ENCODE data around the gene TRAP1. TPM values are rescaled to one million over a fixed set of nuclear protein-coding genes. Genes with fewer than 3 reads are reported as not detected.

The TRAP1 gene
- total RNA-seq, 1 experiment from 2014 or later: 137 TPM

- intact Hi-C loops (cut with micrococcal nuclease; ENCODE audit: unreplicated experiment): no loop called here
- H3K9me3 ChIP-seq (ENCODE audit: control insufficient read depth, insufficient read depth, low read depth, low read length): no peaks in the 10 kb centered on the region
- H3K4me1 ChIP-seq (ENCODE audit: control insufficient read depth, insufficient read depth, low read length): peaks cover 8% of the 10 kb centered on the region; the same call in 1 of the 2 replicates
- no peaks in the 10 kb centered on the region for H3K36me3 ChIP-seq (ENCODE audit: control insufficient read depth, insufficient read depth, low read length)
- TF ChIP-seq SIN3A (IDR thresholded peaks at IDR 0.05; ENCODE audit: borderline replicate concordance, insufficient read depth, low read depth, low read length) (no peak), POLR2AphosphoS5 (IDR thresholded peaks at IDR 0.05; ENCODE audit: low read depth, low read length) (no peak), REST (IDR thresholded peaks at IDR 0.05; ENCODE audit: insufficient read depth in 1 of 2, low read depth in 2 of 2, low read length in 1 of 2) (no peak), TCF7L2 (IDR thresholded peaks at IDR 0.05; ENCODE audit: low read depth, low read length) (no peak), CTCF (IDR thresholded peaks at IDR 0.05) (no peak)
- no peak for ATAC-seq
- BruUV-seq (replicated peaks): no TSS peak
- POLR2A ChIA-PET: no interaction called here
- CTCF ChIA-PET: no interaction called here
- DNase-seq (ENCODE audit: low read depth, low spot score): no peak
- H3K4me3 ChIP-seq (ENCODE audit: low read depth in 2 of 2, low read length in 2 of 2): no peak overlapping the region
- in situ Hi-C loops (cut with HindIII; ENCODE audit: low pct_unique_long_range_greater_than_20kb, low sequenced_read_pairs): no loop called here
- no peaks in the 10 kb centered on the region for H3K27me3 ChIP-seq (ENCODE audit: control insufficient read depth, insufficient read depth, low read length)
- no peak overlapping the region for H3K27ac ChIP-seq (ENCODE audit: low read length)
Measured at GRCh38 chr16:3638916-3639644, 78.2 kb downstream of the TRAP1 start.

GRCh38 chr16:3637371-3637923 lies 79.9 kb downstream of the TRAP1 start:
- DNase-seq (ENCODE audit: low read depth, low spot score) (no peak), ATAC-seq (no peak)
- ChIA-PET POLR2A (no interaction called here), CTCF (interaction anchor here (0.6 kb wide), 1 partner anchor 17 kb away, joined by 3 read pairs; the partner anchor contains the start of gene DNASE1)
- Histone ChIP-seq H3K27me3 (ENCODE audit: control insufficient read depth, insufficient read depth, low read length) (no peaks in the 10 kb centered on the region), H3K4me3 (ENCODE audit: low read depth in 2 of 2, low read length in 2 of 2) (no peak overlapping the region), H3K4me1 (ENCODE audit: control insufficient read depth, insufficient read depth, low read length) (peaks cover 8% of the 10 kb centered on the region; the same call in 1 of the 2 replicates), H3K36me3 (ENCODE audit: control insufficient read depth, insufficient read depth, low read length) (no peaks in the 10 kb centered on the region), H3K9me3 (ENCODE audit: control insufficient read depth, insufficient read depth, low read depth, low read length) (no peaks in the 10 kb centered on the region), H3K27ac (ENCODE audit: low read length) (peak overlapping the region; percentile 44)
- no TSS peak for BruUV-seq (replicated peaks)
- in situ Hi-C loops (cut with HindIII; ENCODE audit: low pct_unique_long_range_greater_than_20kb, low sequenced_read_pairs) (no loop called here), intact Hi-C loops (cut with micrococcal nuclease; ENCODE audit: unreplicated experiment) (no loop called here)
- TF ChIP-seq SIN3A (IDR thresholded peaks at IDR 0.05; ENCODE audit: borderline replicate concordance, insufficient read depth, low read depth, low read length): no peak
- TF ChIP-seq REST (IDR thresholded peaks at IDR 0.05; ENCODE audit: insufficient read depth in 1 of 2, low read depth in 2 of 2, low read length in 1 of 2): no peak

Data from Panc1 (cell line).